HG02943 (cell line): ENCODE results near the gene TRIO.

Experiments used
- ATAC-seq: cut with Tn5 transposase; IDR thresholded peaks from one replicate; pipeline ENCODE4 v1.9.1; 2021; ENCODE audit warnings: mild to moderate bottlenecking, low read depth, moderate library complexity; ENCODE audit not compliant: unreplicated experiment

TRIO gene

GRCh38 chr5:14308384-14309154, 165.4 kb downstream of the TRIO start:
- ATAC-seq: no peak

GRCh38 chr5:14309199-14309598, 166.1 kb downstream of the TRIO start:
- no peak for ATAC-seq

- no peak for ATAC-seq
These were observed 166.9 kb downstream of the TRIO start for GRCh38 chr5:14309878-14310531.

DNA sequence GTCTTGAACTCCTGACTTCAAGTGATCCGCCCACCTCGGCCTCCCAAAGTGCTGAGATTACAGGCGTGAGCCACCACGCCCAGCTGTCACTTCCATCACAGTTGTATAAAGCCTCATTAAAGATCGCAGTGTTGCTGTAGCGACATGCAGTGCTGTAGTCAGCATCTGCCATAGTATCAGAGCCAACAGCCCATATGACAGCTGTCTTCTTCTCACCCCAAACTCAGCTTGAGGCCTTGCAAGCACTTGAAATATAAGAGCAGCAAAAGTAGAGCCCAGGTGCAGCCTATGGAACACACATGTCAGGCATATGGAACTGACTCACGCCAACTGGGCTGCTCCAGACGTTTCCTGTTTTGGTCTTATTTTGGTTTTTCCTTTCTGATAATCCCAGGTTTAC, 167.8 kb downstream of the TRIO start:
- no peak for ATAC-seq

DNA sequence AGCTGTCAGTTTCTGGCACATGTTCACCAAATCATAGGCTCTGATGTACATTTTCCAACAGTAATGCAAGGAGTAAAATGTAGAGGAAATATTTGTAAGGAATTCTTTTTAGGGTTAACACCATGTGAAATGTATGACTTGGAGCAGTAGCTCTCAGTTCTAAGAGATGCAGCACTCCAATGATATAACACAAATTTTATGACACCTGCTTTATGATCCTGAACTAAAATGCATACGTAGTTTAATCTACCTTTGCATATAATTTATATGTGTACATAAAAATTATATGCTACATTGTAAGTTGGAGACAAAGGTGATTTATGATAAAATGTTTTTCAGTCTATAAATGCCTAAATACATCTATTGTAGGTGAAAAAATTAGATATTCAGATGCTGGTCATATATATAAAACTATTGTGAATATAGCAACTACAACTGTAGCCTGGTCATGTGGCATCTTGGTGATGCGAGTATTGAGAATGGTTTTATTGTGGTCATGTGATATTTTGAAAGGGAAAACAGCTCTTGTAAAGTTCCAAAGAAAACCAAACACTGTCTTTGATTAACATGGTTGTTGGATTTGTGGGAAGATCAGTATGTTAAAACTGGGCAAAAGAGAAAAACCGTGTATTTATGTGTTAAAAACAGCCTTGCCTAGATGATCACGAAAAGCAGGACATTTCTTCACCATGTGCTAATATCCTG, 171.0 kb downstream of the TRIO start:
- no peak for ATAC-seq

DNA sequence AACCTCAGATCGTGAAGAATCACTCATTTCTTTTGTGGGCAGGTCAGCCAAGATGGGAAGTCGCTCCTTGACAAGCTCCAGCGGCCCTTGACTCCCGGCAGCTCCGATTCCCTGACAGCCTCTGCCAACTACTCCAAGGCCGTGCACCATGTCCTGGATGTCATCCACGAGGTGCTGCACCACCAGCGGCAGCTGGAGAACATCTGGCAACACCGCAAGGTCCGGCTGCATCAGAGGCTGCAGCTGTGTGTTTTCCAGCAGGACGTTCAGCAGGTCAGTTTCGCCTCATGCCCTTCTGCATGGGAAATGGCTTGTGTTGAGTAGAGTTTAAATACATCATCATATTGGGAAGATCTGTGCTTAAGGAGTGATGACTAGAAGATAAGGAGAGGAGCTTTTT, 173.3 kb downstream of the TRIO start:
- no peak for ATAC-seq

DNA sequence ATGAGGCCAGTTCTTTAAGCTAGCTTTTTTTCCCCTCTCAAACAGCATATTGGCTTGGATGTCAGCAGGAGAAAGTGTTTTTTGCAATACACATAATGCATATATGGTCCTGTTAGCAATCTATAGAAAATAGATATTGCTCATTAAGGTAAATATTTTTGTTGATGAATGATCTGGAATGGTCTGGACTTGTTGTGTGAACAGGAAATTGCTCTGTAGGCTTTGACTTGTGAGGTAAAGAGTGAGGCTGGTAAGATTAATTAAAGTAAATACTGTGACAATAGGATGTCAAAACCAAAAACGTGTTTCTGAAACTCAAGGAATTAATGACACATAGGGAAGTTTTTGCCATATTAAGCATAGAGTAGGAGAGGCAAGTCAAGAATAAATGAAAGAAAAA, 176.0 kb downstream of the TRIO start:
- ATAC-seq: no peak

GRCh38 chr5:14321936-14322335, 178.8 kb downstream of the TRIO start:
- ATAC-seq: no peak

GRCh38 chr5:14322437-14323187, 179.5 kb downstream of the TRIO start:
- no peak for ATAC-seq

GRCh38 chr5:14323466-14323865, 180.3 kb downstream of the TRIO start:
- no peak for ATAC-seq

GRCh38 chr5:14325369-14325768, 182.2 kb downstream of the TRIO start:
- ATAC-seq: no peak

DNA sequence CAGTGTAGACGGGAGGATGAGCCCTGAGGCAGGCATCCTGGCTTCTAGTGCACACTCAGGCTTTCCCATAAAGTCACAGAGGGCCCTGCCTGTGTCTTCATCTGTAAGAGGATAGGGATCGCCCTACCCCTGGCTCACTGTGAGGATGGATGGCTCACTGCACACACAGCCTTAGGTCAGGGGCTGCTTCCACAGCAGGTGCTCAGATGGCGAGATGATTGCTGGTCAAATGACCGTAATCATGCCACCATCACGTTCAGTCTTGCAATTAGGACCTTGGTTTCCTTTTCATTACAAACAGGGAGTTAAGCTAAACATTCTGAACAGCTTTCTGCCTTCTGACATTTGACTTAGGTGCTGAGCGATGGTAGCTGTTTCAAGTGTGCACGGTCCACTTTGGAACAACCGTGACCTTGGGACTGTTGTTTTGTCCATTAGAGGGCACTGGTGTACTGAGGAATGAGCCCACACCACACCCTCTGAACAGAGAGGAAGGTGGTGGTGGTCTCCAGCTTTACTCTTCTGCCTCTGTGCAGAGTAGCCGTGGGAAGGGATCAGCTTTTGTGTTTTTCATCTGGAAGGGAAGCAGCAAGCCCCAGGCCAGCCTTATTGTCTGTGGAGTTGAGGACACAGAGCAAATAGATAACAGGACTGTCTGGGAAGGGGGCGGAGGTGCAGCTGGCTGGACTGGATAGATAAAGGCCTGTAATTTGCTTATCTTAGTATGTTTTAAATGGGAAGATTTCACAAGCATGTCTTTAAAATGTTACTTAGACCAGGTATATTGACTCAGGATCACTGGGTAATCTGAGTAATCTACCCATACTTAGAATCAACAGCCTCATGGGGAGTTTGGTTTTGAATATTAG, 183.1 kb downstream of the TRIO start:
- no peak for ATAC-seq

GRCh38 chr5:14327624-14328023, 184.5 kb downstream of the TRIO start:
- ATAC-seq: no peak

- ATAC-seq: no peak
These were observed 185.0 kb downstream of the TRIO start for GRCh38 chr5:14328144-14328543.

DNA sequence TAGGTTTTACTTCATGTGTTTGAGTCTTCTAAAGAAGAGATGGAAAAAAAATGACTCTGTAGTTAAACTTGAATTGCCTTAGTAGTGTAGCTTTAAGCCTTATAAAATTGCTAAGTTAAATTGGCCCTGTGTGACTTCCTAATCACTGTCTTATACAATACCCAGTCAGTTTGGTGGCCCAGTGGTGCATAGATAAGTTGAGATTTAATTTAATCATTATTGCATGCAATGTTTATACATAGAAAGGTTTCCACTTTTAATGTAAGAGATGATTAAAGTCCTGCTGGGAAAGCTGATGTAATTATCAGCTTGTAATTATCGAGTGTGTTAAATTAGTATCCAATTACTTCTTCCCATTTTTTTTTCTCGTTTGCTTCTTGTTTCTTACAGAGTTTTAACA, 187.1 kb downstream of the TRIO start:
- ATAC-seq: no peak

GRCh38 chr5:14330729-14331385, 187.7 kb downstream of the TRIO start:
- no peak for ATAC-seq

GRCh38 chr5:14331386-14331781, 188.2 kb downstream of the TRIO start:
- ATAC-seq: no peak

- no peak for ATAC-seq
These were observed 189.0 kb downstream of the TRIO start for GRCh38 chr5:14332038-14332631.

DNA sequence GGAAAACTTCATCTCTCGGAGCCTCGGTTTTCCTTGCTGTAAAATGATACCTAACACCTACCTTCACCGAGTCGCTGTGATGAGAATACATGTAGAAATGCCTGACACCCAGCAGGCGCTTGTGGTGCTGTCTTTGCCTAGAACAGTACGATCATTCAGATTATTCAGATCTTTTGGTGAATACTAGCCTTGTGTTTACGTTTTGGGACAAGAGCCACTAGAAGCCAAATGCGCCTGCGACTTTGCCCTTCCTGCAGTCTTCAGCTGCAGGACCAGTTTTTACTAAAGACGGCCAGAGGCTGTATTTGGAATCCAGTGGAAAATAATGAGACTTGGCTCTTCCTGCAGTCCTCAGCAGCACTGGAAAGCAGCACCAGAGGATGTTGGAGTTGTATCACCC, 189.6 kb downstream of the TRIO start:
- ATAC-seq: no peak
